HepG2 (cell line): Measurements from ENCODE around the gene SLC25A28. TPM values are rescaled to one million over a fixed set of nuclear protein-coding genes. Genes with fewer than 3 reads are reported as not detected.
A peak's percentile ranks its signal among the peaks of the same experiment; 100 is the strongest.

Source experiments
- CBFB ChIP-seq: sonication (generic); formaldehyde crosslinking; IDR thresholded peaks from 2 replicates; pipeline ENCODE4 v1.4.0; 2020; ENCODE audit warnings: missing genetic modification reagents
- CREB1 ChIP-seq, 2 experiments: fragments of 450-650 bp in 1 of 2; IDR thresholded peaks; 2 replicates each; pipeline ENCODE4 v1.6.1; 2016 to 2017; ENCODE audit warnings: control low read depth in 1 of 2, mild to moderate bottlenecking in 1 of 2, missing compliant biosample characterization in 1 of 2, missing genetic modification characterization in 1 of 2
- DNMT1 ChIP-seq: sonication (generic); formaldehyde crosslinking; IDR thresholded peaks from 2 replicates; pipeline ENCODE4 v1.5.1; 2020; ENCODE audit warnings: mild to moderate bottlenecking, missing genetic modification reagents
- DNMT3B ChIP-seq: conservative IDR thresholded peaks from 2 replicates; pipeline ENCODE4 v1.6.1; 2016; ENCODE audit warnings: missing biosample characterization, control low read depth
- ELF1 ChIP-seq: sonication (generic); formaldehyde crosslinking; IDR thresholded peaks from 2 replicates; pipeline ENCODE4 v1.4.0; 2020; ENCODE audit warnings: missing genetic modification reagents
- ELK4 ChIP-seq: sonication (generic); formaldehyde crosslinking; IDR thresholded peaks from 2 replicates; pipeline ENCODE4 v1.9.0; 2021; ENCODE audit warnings: missing genetic modification reagents, borderline replicate concordance
- FOXA3 ChIP-seq: IDR thresholded peaks from 2 replicates; pipeline ENCODE4 v1.6.1; 2016; ENCODE audit warnings: missing genetic modification reagents, missing compliant biosample characterization
- FOXK2 ChIP-seq: fragments of 450-650 bp; IDR thresholded peaks from 2 replicates; pipeline ENCODE4 v1.6.1; 2016
- HHEX ChIP-seq: IDR thresholded peaks from 2 replicates; pipeline ENCODE4 v1.6.1; 2016; ENCODE audit warnings: control low read depth
- KLF16 ChIP-seq, 2 experiments: sonication (generic) in 1 of 2; formaldehyde crosslinking in 1 of 2; IDR thresholded peaks; 2 replicates each; pipeline versions ENCODE4 v1.6.1 to v1.8.0; 2016 to 2023; ENCODE audit warnings: missing genetic modification reagents in 2 of 2, missing compliant biosample characterization in 1 of 2
- MLX ChIP-seq: IDR thresholded peaks from 2 replicates; pipeline ENCODE4 v1.6.1; 2016
- MXD3 ChIP-seq: IDR thresholded peaks from 2 replicates; pipeline ENCODE4 v1.6.1; 2016; ENCODE audit warnings: mild to moderate bottlenecking, missing biosample characterization, missing genetic modification reagents
- PHF21A ChIP-seq: sonication (generic); formaldehyde crosslinking; IDR thresholded peaks from 2 replicates; pipeline ENCODE4 v1.5.0; 2020; ENCODE audit warnings: mild to moderate bottlenecking, missing genetic modification reagents
- RBAK ChIP-seq: sonication (generic); formaldehyde crosslinking; IDR thresholded peaks from 2 replicates; pipeline ENCODE4 v1.5.1; 2020; ENCODE audit warnings: mild to moderate bottlenecking, missing genetic modification reagents
- SALL1 ChIP-seq: sonication (generic); formaldehyde crosslinking; IDR thresholded peaks from 2 replicates; pipeline ENCODE4 v1.8.0; 2022; ENCODE audit warnings: mild to moderate bottlenecking, missing genetic modification reagents
- SMARCC2 ChIP-seq: fragments of 450-650 bp; IDR thresholded peaks from 2 replicates; pipeline ENCODE4 v1.6.1; 2017; ENCODE audit warnings: antibody characterized with exemption, mild to moderate bottlenecking
- STAT5B ChIP-seq: sonication (generic); formaldehyde crosslinking; IDR thresholded peaks from 2 replicates; pipeline ENCODE4 v1.4.0; 2020; ENCODE audit warnings: missing genetic modification reagents
- ZFP90 ChIP-seq: sonication (generic); formaldehyde crosslinking; IDR thresholded peaks from 2 replicates; pipeline ENCODE4 v1.8.0; 2022; ENCODE audit warnings: missing genetic modification reagents, mild to moderate bottlenecking, inconsistent platforms, borderline replicate concordance
- ZFX ChIP-seq: sonication (generic); formaldehyde crosslinking; IDR thresholded peaks from 2 replicates; pipeline ENCODE4 v1.4.0; 2020; ENCODE audit warnings: mild to moderate bottlenecking, low read depth, missing genetic modification reagents, moderate library complexity
- ZKSCAN1 ChIP-seq: fragments of 150-350 bp; IDR thresholded peaks from 2 replicates; pipeline ENCODE4 v1.6.1; 2014; ENCODE audit warnings: low read length
- ZNF235 ChIP-seq: sonication (generic); formaldehyde crosslinking; IDR thresholded peaks from 2 replicates; pipeline ENCODE4 v1.8.1; 2023; ENCODE audit warnings: mild to moderate bottlenecking, missing genetic modification reagents, borderline replicate concordance
- ZNF292 ChIP-seq: sonication (generic); formaldehyde crosslinking; IDR thresholded peaks from 2 replicates; pipeline ENCODE4 v1.8.1; 2022; ENCODE audit warnings: mild to moderate bottlenecking, low read depth, missing genetic modification reagents, borderline replicate concordance
- ZNF512B ChIP-seq: sonication (generic); formaldehyde crosslinking; IDR thresholded peaks from 2 replicates; pipeline ENCODE4 v1.5.1; 2020; ENCODE audit warnings: missing genetic modification reagents, mild to moderate bottlenecking, borderline replicate concordance
- ZNF598 ChIP-seq: sonication (generic); formaldehyde crosslinking; IDR thresholded peaks from 2 replicates; pipeline ENCODE4 v1.5.1; 2020; ENCODE audit warnings: mild to moderate bottlenecking, missing genetic modification reagents, borderline replicate concordance
- ZNF772 ChIP-seq: sonication (generic); formaldehyde crosslinking; IDR thresholded peaks from 2 replicates; pipeline ENCODE4 v1.5.0; 2020; ENCODE audit warnings: mild to moderate bottlenecking, missing genetic modification reagents
- ZNF841 ChIP-seq: sonication (generic); formaldehyde crosslinking; IDR thresholded peaks from 2 replicates; pipeline ENCODE4 v1.8.1; 2023; ENCODE audit warnings: missing genetic modification reagents, borderline replicate concordance
- polyA plus RNA-seq, 8 experiments: library from polyadenylated mRNA; depleted of rRNA in 3 of 8; stranded (reverse) in 7 of 8; unstranded in 1 of 8; fragments of >200 nt; fragmentation: Illumina TruSeq in 4 of 8; extraction: Trizol in 4 of 8; gene quantifications; 2 replicates each; pipeline versions ENCODE4 v1.2.1 to v1.2.3, GENCODE V29; 2011 to 2016; ENCODE audit warnings: low read depth in 4 of 8, missing spikeins in 1 of 8, mixed read lengths in 1 of 8; ENCODE audit not compliant: insufficient read depth in 1 of 8
- total RNA-seq, 5 experiments: library from RNA; depleted of rRNA; stranded (reverse); fragments of >200 nt; fragmentation: Illumina TruSeq; extraction: Trizol; gene quantifications; 2 replicates each; pipeline ENCODE4 v1.2.3, GENCODE V29; 2016; ENCODE audit warnings: low read depth in 1 of 5

The SLC25A28 gene
- total and polyA plus RNA-seq, 2 of the 13 experiments (the other 11 are each of a cell fraction or from before 2014, with no cell fraction given) = 15.2 to 41.0 TPM

GRCh38 chr10:99647601-99648151 is 27.4 kb upstream of the SLC25A28 start (continued):
- TF ChIP-seq ZNF512B (CRISPR knock-in tag) (no peak), FOXK2 (0 out of 2 replicates have a peak, but pooled peaks have one; percentile 19), CREB1 (IDR thresholded peaks at IDR 0.05) (no peak), CREB1 (CRISPR knock-in tag; IDR thresholded peaks at IDR 0.05) (no peak), KLF16 (CRISPR knock-in tag; IDR thresholded peaks at IDR 0.05) (peak in 1 of 2 experiments; percentile 20; a peak in 1 of 4 replicates), MXD3 (no peak), ZFP90 (CRISPR knock-in tag) (no peak), ZNF235 (no peak), ELK4 (CRISPR knock-in tag) (no peak), PHF21A (peak; percentile 46; the same call in 1 of the 2 replicates), ZNF598 (CRISPR knock-in tag) (no peak), CBFB (CRISPR knock-in tag) (no peak), ZKSCAN1 (no peak), ZNF772 (no peak), ZFX (CRISPR knock-in tag) (no peak), ZNF841 (no peak), STAT5B (CRISPR knock-in tag) (no peak), ELF1 (CRISPR knock-in tag) (no peak), FOXA3 (CRISPR knock-in tag) (peak; percentile 50), SMARCC2 (no peak), ZNF292 (no peak), MLX (CRISPR knock-in tag) (no peak), DNMT1 (no peak), HHEX (CRISPR knock-in tag) (no peak), DNMT3B (CRISPR knock-in tag) (no peak), RBAK (no peak), SALL1 (0 out of 2 replicates have a peak, but pooled peaks have one; percentile 51)
